ENCODE measurements around the gene CYP26B1.

Gene CYP26B1, protein sequence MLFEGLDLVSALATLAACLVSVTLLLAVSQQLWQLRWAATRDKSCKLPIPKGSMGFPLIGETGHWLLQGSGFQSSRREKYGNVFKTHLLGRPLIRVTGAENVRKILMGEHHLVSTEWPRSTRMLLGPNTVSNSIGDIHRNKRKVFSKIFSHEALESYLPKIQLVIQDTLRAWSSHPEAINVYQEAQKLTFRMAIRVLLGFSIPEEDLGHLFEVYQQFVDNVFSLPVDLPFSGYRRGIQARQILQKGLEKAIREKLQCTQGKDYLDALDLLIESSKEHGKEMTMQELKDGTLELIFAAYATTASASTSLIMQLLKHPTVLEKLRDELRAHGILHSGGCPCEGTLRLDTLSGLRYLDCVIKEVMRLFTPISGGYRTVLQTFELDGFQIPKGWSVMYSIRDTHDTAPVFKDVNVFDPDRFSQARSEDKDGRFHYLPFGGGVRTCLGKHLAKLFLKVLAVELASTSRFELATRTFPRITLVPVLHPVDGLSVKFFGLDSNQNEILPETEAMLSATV

GRCh38 chr2:72147303-72147971, at the start of gene CYP26B1:
CYP26B1 (minus strand) TSS chr2:72147862; CDS start chr2:72147834, 28 bp downstream.
- no peak for FAIRE-seq

DNA sequence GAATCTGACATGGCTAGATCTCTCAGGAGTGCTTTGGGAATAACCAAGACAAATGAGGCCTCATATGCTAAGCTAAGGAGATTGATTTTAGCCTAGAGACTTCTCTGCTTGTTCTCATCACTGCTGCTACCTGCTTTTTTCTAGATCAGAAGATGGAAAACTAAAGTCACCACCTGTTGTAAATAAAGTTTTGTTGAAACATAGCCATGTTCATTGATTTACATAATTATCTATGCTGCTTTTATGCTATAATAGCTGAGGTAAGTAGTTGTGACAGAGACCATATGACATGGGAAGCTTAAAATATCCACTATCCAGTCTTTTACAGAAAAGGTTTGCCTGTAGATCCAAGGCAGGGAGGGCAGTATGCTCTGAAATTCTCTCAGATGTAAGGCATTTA, 46.1 kb upstream of the CYP26B1 start:
- FAIRE-seq = no peak

- no peak for FAIRE-seq
Observed at GRCh38 chr2:72191441-72191840, 43.8 kb upstream of the CYP26B1 start.

DNA sequence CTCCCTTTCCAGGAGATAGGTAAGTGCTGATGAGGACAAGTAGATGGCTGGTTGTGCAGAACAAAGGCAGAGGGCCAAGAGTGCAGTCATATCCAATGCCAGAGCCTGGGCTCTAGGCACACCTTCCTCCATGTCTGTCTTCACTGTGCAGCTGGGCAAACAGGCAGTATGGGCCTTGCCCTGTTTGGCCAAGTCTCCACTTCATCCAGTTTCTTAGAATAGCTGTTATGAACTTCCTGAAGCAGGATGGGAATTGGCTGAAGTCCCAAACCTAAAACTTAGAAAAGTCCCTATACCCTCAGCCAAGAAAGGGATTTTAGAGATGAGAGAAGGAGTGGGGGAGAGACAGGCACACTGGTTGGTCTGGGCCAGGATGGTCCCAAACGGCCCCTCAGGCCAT, 37.5 kb upstream of the CYP26B1 start:
- FAIRE-seq = no peak

DNA sequence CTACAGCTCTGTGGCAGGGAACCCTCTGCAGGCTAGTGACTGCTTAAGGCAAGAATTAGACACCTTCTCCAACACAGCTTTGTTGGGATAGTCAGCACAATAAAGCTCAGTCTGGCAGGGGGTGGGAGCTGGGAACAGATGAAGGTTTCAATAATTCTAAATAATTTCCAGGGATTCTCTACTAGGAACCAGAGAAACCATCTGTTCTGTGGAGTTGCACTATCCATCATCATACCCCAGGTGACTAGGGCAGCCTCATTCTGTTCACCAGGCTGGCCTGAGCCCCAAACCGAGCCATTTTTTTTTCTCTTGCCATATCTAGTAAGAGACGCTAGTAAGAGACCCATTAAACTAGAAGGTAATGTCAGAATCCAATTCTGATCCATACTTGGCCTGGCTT, 35.8 kb upstream of the CYP26B1 start:
- no peak for FAIRE-seq

GRCh38 chr2:72183016-72183415, 35.4 kb upstream of the CYP26B1 start:
- FAIRE-seq = no peak

DNA sequence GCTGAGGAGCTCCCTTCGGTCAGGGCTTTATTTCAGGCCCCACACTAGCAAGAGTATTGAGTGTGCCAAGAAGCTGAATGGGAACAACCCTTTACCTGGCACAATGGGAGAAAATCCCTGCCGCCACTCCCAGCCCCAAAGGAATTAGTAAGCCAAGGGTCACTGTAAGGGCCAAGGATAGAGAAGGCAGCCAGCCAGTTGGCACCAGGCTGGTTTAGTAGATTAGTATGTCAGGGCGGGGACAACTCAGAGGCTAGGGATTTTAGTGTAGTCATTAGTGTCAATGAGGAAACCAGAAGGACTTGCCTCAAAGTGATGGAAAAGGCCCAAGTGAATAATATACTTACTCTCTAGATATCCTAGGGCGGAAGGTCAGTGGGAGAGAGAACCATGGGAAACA, 34.9 kb upstream of the CYP26B1 start:
- no peak for FAIRE-seq

DNA sequence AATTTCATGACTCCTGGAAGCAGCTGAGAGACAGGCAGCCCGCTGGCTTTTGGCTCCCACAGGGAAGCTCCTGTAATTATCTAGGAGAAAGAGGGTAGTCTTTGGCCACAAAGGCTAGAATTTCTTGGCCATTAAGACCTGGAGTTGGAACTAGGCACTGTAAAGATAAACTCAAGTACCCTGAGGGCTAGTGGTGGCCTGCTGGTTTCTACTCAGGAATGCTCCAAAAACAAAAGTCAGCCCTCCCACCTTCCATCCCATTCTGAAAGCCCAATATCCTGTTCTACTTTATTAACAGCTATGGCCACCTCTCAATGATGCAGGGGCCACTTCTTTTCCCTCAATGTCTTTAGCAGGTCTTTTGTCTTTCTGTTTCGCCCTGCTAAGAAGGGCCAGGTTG, 34.0 kb upstream of the CYP26B1 start:
- FAIRE-seq = no peak

GRCh38 chr2:72180351-72180750, 32.7 kb upstream of the CYP26B1 start:
- no peak for FAIRE-seq

DNA sequence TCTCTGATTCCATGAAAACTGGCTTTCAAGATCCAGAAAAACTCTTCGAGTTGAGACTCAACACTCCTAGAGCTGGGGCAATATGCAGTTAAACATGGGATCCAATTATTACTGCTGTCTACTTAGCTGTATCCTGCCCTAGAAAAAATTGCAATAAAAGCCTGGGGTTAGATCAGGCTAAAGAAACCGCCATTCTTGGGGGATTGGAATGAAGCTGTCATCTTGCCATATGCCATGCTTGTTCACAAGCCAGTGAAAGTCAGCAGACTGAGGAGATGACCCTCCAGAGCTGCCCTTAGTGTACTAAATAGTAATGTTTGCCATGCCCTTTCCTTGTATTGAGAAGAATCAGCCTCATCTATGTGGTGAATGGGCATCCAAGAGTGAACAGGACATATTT, 30.9 kb upstream of the CYP26B1 start:
- no peak for FAIRE-seq

DNA sequence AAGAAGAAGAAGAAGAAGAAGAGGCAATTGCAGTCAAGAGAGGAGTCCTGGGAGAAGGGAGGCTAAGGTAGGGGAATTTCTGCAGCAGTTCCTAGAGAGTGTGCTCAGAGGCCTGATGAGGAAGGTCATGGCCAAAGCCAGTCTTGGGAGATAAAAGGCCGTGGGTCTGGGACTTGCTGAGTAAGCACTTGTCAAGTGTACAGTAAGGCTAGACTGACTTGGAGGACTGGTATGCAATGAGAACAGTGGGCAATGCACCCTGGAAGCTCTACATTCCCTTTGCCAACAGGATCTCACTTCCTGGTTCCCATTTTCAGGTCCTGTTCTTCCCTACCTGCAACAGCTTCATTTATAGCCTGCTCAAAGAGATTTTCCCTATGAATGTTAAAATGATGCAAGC, 28.6 kb upstream of the CYP26B1 start:
- FAIRE-seq = no peak

DNA sequence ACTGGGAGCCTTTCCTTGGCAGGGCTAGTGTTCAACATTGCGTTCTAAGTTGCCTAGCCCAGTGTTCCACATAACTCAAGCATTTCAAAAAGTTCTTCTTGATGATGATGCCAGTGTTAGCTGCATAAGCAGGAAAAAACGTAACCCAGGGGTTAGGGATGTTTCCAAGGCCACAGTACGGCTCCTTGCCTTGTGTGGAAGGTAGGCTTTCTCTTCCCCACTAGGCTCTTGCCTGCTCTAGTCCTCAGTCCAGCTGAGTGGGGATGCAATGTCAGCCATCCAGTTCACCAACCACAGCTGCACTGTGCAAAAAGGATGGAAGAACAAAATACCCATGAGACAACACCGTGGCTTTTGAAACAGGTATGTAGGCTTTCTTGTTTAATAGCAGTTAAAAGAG, 28.0 kb upstream of the CYP26B1 start:
- FAIRE-seq = no peak

DNA sequence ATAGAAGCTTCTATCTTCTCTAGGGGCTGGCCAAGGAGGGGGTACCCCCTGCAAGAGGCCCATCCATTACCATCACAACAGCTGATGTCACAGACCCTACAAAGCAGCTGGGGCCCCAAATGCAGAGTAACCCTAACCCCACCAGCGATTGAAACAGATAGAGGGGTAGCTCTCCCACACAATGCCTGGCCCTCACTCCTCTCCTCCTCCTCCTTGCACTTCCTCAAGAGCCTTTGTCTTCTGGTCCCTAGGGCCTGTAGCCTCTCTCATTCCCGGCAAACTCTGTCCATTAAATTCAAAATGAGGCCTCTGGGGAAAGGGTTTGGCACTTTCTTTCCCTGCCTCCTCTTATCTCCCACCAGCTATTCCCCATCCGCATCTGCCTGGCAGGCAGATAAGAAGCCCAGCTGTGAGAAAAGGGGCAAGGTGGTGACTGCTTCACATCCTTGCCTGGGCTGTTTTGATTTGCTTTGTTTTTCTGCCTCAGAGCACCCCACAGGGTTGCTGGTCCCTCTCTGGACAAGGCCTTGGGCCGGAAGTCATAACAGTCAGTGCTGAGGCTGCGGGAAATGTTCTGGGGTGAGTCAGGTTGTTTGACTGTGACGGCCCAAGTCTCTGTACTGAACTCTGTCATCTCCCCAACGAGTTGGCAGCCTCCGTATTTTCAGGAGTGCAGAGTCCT, 26.1 kb upstream of the CYP26B1 start:
- FAIRE-seq = no peak

GRCh38 chr2:72172478-72172877, 24.8 kb upstream of the CYP26B1 start:
- no peak for FAIRE-seq

DNA sequence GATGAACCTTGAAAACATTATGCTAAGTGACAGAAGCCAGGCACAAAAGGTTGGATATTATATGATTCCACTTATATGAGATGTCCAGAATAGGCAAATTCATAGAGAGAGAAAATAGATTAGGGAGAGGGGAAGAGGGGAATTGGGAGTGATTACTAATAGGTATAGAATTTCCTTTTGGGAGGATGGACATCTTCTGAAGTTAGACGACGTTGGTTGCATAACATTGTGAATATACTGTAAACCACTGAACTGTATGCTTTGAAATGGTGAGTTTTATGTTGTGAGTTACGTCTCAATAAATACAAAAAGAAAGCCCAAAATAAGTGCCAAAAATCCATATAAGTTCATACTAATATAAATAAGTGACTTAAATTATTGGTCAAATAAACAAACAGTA, 18.6 kb upstream of the CYP26B1 start:
- FAIRE-seq = no peak

DNA sequence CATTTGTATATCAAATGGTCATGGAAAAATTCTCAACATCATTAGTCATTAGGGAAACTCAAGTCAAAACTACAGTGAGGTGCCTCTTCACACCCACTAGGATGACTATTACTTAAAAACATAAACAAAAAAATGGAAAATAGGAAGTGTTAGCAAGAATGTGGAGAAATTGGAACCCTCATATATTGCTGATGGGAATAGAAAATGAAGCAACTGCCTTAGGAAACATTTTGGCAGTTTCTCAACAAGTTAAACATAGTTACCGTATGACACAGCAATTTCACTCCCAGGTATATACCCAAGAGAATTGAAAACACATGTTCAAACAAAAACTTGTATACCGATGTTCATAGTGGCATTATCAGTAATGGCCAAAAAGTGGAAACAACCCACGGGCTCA, 18.1 kb upstream of the CYP26B1 start:
- FAIRE-seq = no peak

DNA sequence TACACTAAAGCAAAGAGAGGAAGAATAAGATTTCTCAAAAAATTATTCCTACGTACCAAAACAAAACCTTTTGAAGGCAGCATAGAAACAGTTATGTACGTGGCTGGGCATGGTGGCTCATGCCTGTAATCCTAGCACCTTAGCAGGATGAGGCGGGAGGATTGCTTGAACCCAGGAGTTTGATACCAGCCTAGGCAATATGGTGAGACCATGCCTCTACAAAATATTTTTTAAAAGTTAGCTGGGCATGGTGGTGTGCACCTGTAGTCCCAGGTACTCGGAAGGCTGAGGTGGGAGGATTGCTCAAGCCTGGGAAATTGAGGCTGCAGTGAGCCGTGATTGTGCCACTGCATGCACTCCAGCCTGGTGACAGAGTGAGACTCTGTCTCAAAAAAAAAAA, 14.9 kb upstream of the CYP26B1 start:
- no peak for FAIRE-seq

DNA sequence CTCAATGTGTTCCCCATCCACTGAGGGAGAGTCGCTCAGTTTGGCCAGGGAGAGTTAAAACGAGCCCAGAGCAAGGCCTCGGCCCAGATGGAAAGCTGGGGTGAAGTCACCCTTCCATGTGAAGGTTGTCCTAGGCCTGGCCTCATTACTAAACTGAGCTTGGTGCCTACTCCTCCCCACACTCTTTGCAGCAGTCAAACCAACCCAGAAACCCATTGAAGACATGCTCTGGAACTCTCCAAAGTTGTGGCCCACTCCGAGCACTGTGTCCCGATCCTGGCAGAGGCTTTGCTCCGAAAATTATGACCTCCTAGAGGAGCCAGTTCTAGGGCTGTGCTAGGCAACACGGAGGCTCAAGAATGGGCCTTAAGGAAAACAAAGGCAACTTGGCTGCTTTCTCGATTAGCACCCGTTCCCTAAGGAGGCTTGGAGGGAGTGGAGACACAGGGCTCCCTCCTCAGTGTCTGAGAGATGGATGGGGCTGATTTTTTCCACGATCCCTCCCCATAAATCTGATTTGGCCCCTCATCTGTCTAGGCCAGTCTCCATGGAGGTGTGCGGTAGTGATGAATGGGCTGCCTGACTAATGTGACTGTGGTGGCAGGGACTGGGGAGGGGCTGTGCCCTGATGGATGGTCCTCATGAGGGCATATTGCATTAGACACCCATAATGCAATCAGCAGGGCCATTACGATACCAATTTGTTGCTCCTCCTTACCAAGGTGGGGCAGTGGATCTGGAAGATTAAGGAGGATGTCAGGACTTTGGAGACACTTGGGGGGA, 11.7 kb upstream of the CYP26B1 start:
- no peak for FAIRE-seq

GRCh38 chr2:72157871-72158771, 10.5 kb upstream of the CYP26B1 start:
- no peak for FAIRE-seq

GRCh38 chr2:72156872-72157271, 9.2 kb upstream of the CYP26B1 start:
- FAIRE-seq = no peak

DNA sequence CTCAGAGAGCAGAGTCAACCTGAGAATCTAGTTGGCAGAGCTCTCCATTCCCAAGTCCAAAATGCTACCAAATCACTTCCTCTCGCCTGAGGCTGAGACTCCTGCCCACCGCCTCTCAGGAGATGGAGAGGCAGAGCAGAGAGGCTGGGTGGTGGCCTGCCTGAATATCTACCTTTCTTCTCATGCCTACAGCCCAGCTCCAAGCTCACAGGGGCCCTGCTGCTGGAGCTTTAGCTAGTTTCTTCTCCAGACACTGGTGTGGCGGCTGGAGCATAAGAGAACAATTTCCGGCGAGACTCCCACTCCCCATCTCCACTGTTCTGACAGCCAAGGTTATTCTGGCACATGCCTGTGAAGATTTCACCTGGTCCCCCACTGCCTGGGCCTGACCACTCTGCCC, 8.1 kb upstream of the CYP26B1 start:
- no peak for FAIRE-seq

- no peak for FAIRE-seq
Observed at GRCh38 chr2:72155151-72155550, 7.5 kb upstream of the CYP26B1 start.
